H4 (cell line): ENCODE results near the gene KRTCAP2. TPM values are rescaled to one million over a fixed set of nuclear protein-coding genes. Genes with fewer than 3 reads are reported as not detected.

ENCODE experiments used
- total RNA-seq: library from RNA; depleted of rRNA; stranded (reverse); fragments of >200 nt; shearing (Covaris generic); gene quantifications from 2 replicates; pipeline ENCODE4 v1.2.3, GENCODE V29; 2014; rRNA removed

KRTCAP2 gene
- total RNA-seq, 1 experiment from 2014 or later: 140 TPM

Other genes with a start within 250 kb of the KRTCAP2 start
- 1.2 and 7.9 TPM in 2 replicates for gene PMVK, start 236.6 kb downstream of the KRTCAP2 start, total RNA-seq
- 22.8 and 31.2 TPM in 2 replicates for gene PBXIP1, start 217.2 kb downstream of the KRTCAP2 start, total RNA-seq
- 18.0 TPM in 2 replicates for gene PYGO2, start 211.5 kb downstream of the KRTCAP2 start, total RNA-seq
- gene SHC1, start 202.6 kb downstream of the KRTCAP2 start, total RNA-seq: 163 and 170 TPM in 2 replicates
- gene CKS1B, start 198.6 kb downstream of the KRTCAP2 start, total RNA-seq: 170 and 248 TPM in 2 replicates
- 31.4 and 37.9 TPM in 2 replicates for gene FLAD1, start 190.0 kb downstream of the KRTCAP2 start, total RNA-seq
- not detected in 2 replicates for gene LENEP, start 179.7 kb downstream of the KRTCAP2 start, total RNA-seq
- 8.3 and 10.6 TPM in 2 replicates for gene ZBTB7B, start 170.5 kb downstream of the KRTCAP2 start, total RNA-seq
- gene DCST2, start 139.5 kb downstream of the KRTCAP2 start, total RNA-seq: not detected in 2 replicates
- not detected in 2 replicates for gene DCST1, start 139.5 kb downstream of the KRTCAP2 start, total RNA-seq
- gene ADAM15, start 122.0 kb downstream of the KRTCAP2 start, total RNA-seq: 51.8 and 64.3 TPM in 2 replicates
- 24.4 and 26.9 TPM in 2 replicates for gene EFNA4, start 109.6 kb downstream of the KRTCAP2 start, total RNA-seq
- 7.5 and 9.5 TPM in 2 replicates for gene EFNA3, start 94.5 kb downstream of the KRTCAP2 start, total RNA-seq
- 14.6 and 28.0 TPM in 2 replicates for gene EFNA1, start 45.4 kb downstream of the KRTCAP2 start, total RNA-seq
- 35.8 and 40.5 TPM in 2 replicates for gene SLC50A1, start 37.5 kb downstream of the KRTCAP2 start, total RNA-seq
- gene DPM3, start 32.8 kb downstream of the KRTCAP2 start, total RNA-seq: 53.2 and 72.4 TPM in 2 replicates
- 0.37 and 1.1 TPM in 2 replicates for gene TRIM46, start 545 bp upstream of the KRTCAP2 start, total RNA-seq
- gene THBS3, start 34.6 kb upstream of the KRTCAP2 start, total RNA-seq: 2.8 and 3.9 TPM in 2 replicates
- gene MTX1, start 35.4 kb upstream of the KRTCAP2 start, total RNA-seq: 79.5 and 82.1 TPM in 2 replicates
- gene ENTREP3, start 82.2 kb upstream of the KRTCAP2 start, total RNA-seq: 5.7 and 11.0 TPM in 2 replicates
- gene SCAMP3, start 89.1 kb upstream of the KRTCAP2 start, total RNA-seq: 72.7 and 133 TPM in 2 replicates
- gene CLK2, start 100.2 kb upstream of the KRTCAP2 start, total RNA-seq: 13.7 and 14.6 TPM in 2 replicates
- 0.52 TPM in 1 of 2 replicates, not detected in the other for gene HCN3, start 104.2 kb upstream of the KRTCAP2 start, total RNA-seq
- gene PKLR, start 128.1 kb upstream of the KRTCAP2 start, total RNA-seq: not detected in 2 replicates
- gene FDPS, start 135.6 kb upstream of the KRTCAP2 start, total RNA-seq: 218 and 266 TPM in 2 replicates
- 27.5 and 33.8 TPM in 2 replicates for gene RUSC1, start 147.6 kb upstream of the KRTCAP2 start, total RNA-seq